GM23338 (cell line): ENCODE results near the gene ZNF200. TPM values are rescaled to one million over a fixed set of nuclear protein-coding genes. Genes with fewer than 3 reads are reported as not detected.

ENCODE experiments used
- ATAC-seq: fragments of 200-7000 bp; cut with Tn5 transposase; 3 replicates; pipeline ENCODE4 v1.9.1; 2020
- DNase-seq: peaks from one replicate; pipeline ENCODE4 v3.0.0-alpha.2; 2015; ENCODE audit warnings: low spot score
- H2AFZ ChIP-seq: fragments of 200-600 bp; sonication (generic); 2 replicates; pipeline ENCODE4 v1.8.0; 2016; ENCODE audit warnings: antibody characterized with exemption, mild to moderate bottlenecking, moderate library complexity
- H3F3A ChIP-seq: fragments of 200-600 bp; sonication (generic); replicated peaks from 2 replicates; pipeline ENCODE4 v1.8.0; 2017; ENCODE audit warnings: antibody characterized with exemption, mixed run types, low read depth
- H3K27ac ChIP-seq: fragments of 200-600 bp; sonication (generic); 2 replicates; pipeline ENCODE4 v1.6.1; 2016; ENCODE audit warnings: low read depth
- H3K27me3 ChIP-seq: fragments of 200-600 bp; sonication (generic); 2 replicates; pipeline ENCODE4 v1.8.0; 2016; ENCODE audit warnings: mild to moderate bottlenecking, mixed run types, moderate library complexity; ENCODE audit not compliant: insufficient read depth
- H3K36me3 ChIP-seq: fragments of 200-600 bp; sonication (generic); 2 replicates; pipeline ENCODE4 v1.8.0; 2016; ENCODE audit warnings: mild to moderate bottlenecking; ENCODE audit not compliant: insufficient read depth
- H3K4me1 ChIP-seq: fragments of 200-600 bp; sonication (generic); 2 replicates; pipeline ENCODE4 v1.8.0; 2016; ENCODE audit warnings: mild to moderate bottlenecking, moderate library complexity; ENCODE audit not compliant: insufficient read depth
- H3K4me2 ChIP-seq: fragments of 200-600 bp; sonication (generic); 2 replicates; pipeline ENCODE4 v1.7.1; 2017; ENCODE audit warnings: mixed run types
- H3K4me3 ChIP-seq: fragments of 200-600 bp; sonication (generic); 2 replicates; pipeline ENCODE4 v1.6.1; 2016; ENCODE audit warnings: mixed run types
- H3K79me2 ChIP-seq: fragments of 200-600 bp; sonication (generic); replicated peaks from 2 replicates; pipeline ENCODE4 v1.8.0; 2017; ENCODE audit warnings: mild to moderate bottlenecking; ENCODE audit not compliant: insufficient read depth
- H3K9me2 ChIP-seq: fragments of 200-600 bp; sonication (generic); 2 replicates; pipeline ENCODE4 v1.8.0; 2017; ENCODE audit not compliant: insufficient read depth
- H4K20me1 ChIP-seq: fragments of 200-600 bp; sonication (generic); replicated peaks from 2 replicates; pipeline ENCODE4 v1.8.0; 2017; ENCODE audit warnings: mild to moderate bottlenecking; ENCODE audit not compliant: insufficient read depth
- H3K27ac Mint-ChIP-seq: 2 replicates; pipeline ENCODE4 v1.8.0; 2020; ENCODE audit warnings: inconsistent platforms, mild to moderate bottlenecking, moderate library complexity, mixed read lengths
- H3K27me3 Mint-ChIP-seq: 3 replicates; pipeline ENCODE4 v1.8.0; 2022; ENCODE audit warnings: low read depth, mild to moderate bottlenecking, moderate library complexity, mixed read lengths, inconsistent platforms; ENCODE audit not compliant: insufficient read depth, poor library complexity
- H3K36me3 Mint-ChIP-seq: 3 replicates; pipeline ENCODE4 v1.8.0; 2021; ENCODE audit warnings: low read depth, mild to moderate bottlenecking, inconsistent platforms, moderate library complexity, mixed read lengths
- H3K4me1 Mint-ChIP-seq: 3 replicates; pipeline ENCODE4 v1.8.0; 2020; ENCODE audit warnings: mild to moderate bottlenecking, inconsistent platforms, mixed read lengths
- H3K4me3 Mint-ChIP-seq: 3 replicates; pipeline ENCODE4 v1.8.0; 2021; ENCODE audit warnings: moderate library complexity, mild to moderate bottlenecking, inconsistent platforms, mixed read lengths
- H3K9me3 Mint-ChIP-seq: 3 replicates; pipeline ENCODE4 v1.8.0; 2020; ENCODE audit warnings: moderate library complexity, mild to moderate bottlenecking, inconsistent platforms, mixed read lengths
- CREB1 ChIP-seq: fragments of 250-450 bp; sonication (Bioruptor Pico); IDR thresholded peaks from 2 replicates; pipeline ENCODE4 v1.5.0; 2020; ENCODE audit warnings: low read depth, mild to moderate bottlenecking, moderate library complexity
- EZH2 ChIP-seq: fragments of 200-600 bp; sonication (generic); IDR thresholded peaks from one replicate; pipeline ENCODE4 v1.8.0; 2017; ENCODE audit warnings: antibody characterized with exemption, mild to moderate bottlenecking, low read depth; ENCODE audit not compliant: unreplicated experiment
- JUNB ChIP-seq: IDR thresholded peaks from one replicate; pipeline ENCODE4 v1.6.1; 2016; ENCODE audit warnings: antibody characterized with exemption; ENCODE audit not compliant: unreplicated experiment
- POLR2AphosphoS5 ChIP-seq: IDR thresholded peaks from 2 replicates; pipeline ENCODE4 v1.6.1; 2016; ENCODE audit warnings: antibody characterized with exemption, low read depth
- ZNF114 ChIP-seq: fragments of 250-450 bp; sonication (Bioruptor Pico); IDR thresholded peaks from 2 replicates; pipeline ENCODE4 v1.5.0; 2020; ENCODE audit warnings: mild to moderate bottlenecking, moderate library complexity
- ZNF331 ChIP-seq: fragments of 250-450 bp; sonication (Bioruptor Pico); IDR thresholded peaks from 2 replicates; pipeline ENCODE4 v1.5.0; 2020; ENCODE audit warnings: low read depth, mild to moderate bottlenecking, moderate library complexity
- long read RNA-seq: library from polyadenylated mRNA; unstranded; transcript quantifications from one replicate; pipeline ENCODE4 v2.0.0, GENCODE V29; 2020; ENCODE audit not compliant: unreplicated experiment
- polyA plus RNA-seq: library from polyadenylated mRNA; unstranded; fragments of >200 nt; fragmentation: Nextera tagmentation; extraction: Ambion mirVana; gene quantifications from 2 replicates; pipeline ENCODE4 v1.2.1, GENCODE V29; 2016
- total RNA-seq: library from RNA; depleted of rRNA; stranded (reverse); fragments of >200 nt; shearing (Covaris generic); gene quantifications from 2 replicates; pipeline ENCODE4 v1.2.3, GENCODE V29; 2014; rRNA removed
- TF ChIP-seq, protein P1 (sequence below): IDR thresholded peaks from 2 replicates; pipeline ENCODE4 v1.6.1; 2016; ENCODE audit warnings: antibody characterized with exemption
- TF ChIP-seq, protein P2 (sequence below): fragments of 250-450 bp; sonication (Bioruptor Pico); IDR thresholded peaks from 2 replicates; pipeline ENCODE4 v1.5.0; 2020; ENCODE audit warnings: mild to moderate bottlenecking, moderate library complexity

ZNF200 gene, protein sequence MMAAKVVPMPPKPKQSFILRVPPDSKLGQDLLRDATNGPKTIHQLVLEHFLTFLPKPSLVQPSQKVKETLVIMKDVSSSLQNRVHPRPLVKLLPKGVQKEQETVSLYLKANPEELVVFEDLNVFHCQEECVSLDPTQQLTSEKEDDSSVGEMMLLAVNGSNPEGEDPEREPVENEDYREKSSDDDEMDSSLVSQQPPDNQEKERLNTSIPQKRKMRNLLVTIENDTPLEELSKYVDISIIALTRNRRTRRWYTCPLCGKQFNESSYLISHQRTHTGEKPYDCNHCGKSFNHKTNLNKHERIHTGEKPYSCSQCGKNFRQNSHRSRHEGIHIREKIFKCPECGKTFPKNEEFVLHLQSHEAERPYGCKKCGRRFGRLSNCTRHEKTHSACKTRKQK
- total RNA-seq (9.7 and 12.5 TPM in 2 replicates), polyA plus RNA-seq (8.0 and 9.2 TPM in 2 replicates)
- long read RNA-seq, partial matches to known transcripts = 0 of 2 reads
- long read RNA-seq, other reads (novel, unspliced or antisense) = 0 of 2 reads

DNA sequence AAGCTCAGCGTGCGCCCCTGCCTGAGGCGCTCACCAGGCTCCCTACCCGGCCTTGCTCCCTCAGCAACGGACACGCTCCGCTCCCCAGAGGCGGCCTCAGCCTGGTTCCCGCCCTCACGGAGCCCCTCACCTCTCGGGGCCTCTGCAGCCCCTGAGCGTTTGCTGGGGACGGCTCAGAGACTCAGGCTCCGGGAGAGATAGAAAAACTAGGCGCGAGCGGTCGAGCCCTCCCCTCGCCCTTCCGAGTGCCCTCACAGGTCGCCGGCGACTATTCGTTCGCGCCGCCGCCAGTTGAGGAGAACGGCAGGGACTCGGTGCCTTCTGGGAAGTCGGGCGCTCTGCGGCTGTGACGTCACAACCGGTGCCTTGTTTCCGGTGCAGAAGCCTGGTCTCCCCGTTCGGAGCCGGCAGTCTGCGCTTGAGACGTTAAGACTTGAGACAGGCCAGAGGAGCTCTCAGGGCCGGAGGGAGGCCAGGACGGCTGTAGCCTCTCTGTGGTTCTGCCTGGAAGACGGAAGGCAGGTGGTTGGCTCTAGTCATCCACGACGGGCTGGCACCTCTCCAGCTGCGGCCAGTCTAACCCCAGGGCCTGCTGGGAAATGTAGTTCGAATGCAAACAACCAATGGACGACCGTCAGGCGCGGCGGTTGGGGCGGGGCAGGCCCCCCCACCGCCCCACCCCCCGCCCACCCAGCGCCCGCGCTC is at the start of gene ZNF200:
Gene ZNF200 (minus strand): TSS at position 302 of the 705 bp plus-strand sequence. CDS start 1,403 bp downstream, outside the sequence.
- peaks cover 8% of the 10 kb centered on the region for H3K4me1 Mint-ChIP-seq
- peak within 1 kb of the TSS; percentile 76 for H3K27ac Mint-ChIP-seq
- H3K4me2 ChIP-seq = peak within 1 kb of the TSS; percentile 89
- no peaks in the 10 kb centered on the region for H3K27me3 ChIP-seq
- H3K36me3 Mint-ChIP-seq = peaks cover 51% of the 10 kb centered on the region
- peak within 1 kb of the TSS; percentile 99 for H3K4me3 ChIP-seq
- H3K4me1 ChIP-seq = no peaks in the 10 kb centered on the region
- DNase-seq (peak; percentile 98), ATAC-seq (peak; percentile 97)
- H2AFZ ChIP-seq = peak within 1 kb of the TSS; percentile 99
- peaks cover 50% of the 10 kb centered on the region for H3K9me3 Mint-ChIP-seq
- peaks cover 27% of the 10 kb centered on the region for H3K36me3 ChIP-seq
- peak within 1 kb of the TSS; percentile 87 for H3K4me3 Mint-ChIP-seq
- TF ChIP-seq JUNB (no peak), ZNF114 (CRISPR knock-in tag) (no peak), CREB1 (CRISPR knock-in tag) (peak; percentile 99), EZH2 (no peak), ZNF331 (no peak), POLR2AphosphoS5 (peak; percentile 83)
- TF ChIP-seq, protein P1, sequence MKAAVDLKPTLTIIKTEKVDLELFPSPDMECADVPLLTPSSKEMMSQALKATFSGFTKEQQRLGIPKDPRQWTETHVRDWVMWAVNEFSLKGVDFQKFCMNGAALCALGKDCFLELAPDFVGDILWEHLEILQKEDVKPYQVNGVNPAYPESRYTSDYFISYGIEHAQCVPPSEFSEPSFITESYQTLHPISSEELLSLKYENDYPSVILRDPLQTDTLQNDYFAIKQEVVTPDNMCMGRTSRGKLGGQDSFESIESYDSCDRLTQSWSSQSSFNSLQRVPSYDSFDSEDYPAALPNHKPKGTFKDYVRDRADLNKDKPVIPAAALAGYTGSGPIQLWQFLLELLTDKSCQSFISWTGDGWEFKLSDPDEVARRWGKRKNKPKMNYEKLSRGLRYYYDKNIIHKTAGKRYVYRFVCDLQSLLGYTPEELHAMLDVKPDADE = peak; percentile 90
- TF ChIP-seq, protein P2, sequence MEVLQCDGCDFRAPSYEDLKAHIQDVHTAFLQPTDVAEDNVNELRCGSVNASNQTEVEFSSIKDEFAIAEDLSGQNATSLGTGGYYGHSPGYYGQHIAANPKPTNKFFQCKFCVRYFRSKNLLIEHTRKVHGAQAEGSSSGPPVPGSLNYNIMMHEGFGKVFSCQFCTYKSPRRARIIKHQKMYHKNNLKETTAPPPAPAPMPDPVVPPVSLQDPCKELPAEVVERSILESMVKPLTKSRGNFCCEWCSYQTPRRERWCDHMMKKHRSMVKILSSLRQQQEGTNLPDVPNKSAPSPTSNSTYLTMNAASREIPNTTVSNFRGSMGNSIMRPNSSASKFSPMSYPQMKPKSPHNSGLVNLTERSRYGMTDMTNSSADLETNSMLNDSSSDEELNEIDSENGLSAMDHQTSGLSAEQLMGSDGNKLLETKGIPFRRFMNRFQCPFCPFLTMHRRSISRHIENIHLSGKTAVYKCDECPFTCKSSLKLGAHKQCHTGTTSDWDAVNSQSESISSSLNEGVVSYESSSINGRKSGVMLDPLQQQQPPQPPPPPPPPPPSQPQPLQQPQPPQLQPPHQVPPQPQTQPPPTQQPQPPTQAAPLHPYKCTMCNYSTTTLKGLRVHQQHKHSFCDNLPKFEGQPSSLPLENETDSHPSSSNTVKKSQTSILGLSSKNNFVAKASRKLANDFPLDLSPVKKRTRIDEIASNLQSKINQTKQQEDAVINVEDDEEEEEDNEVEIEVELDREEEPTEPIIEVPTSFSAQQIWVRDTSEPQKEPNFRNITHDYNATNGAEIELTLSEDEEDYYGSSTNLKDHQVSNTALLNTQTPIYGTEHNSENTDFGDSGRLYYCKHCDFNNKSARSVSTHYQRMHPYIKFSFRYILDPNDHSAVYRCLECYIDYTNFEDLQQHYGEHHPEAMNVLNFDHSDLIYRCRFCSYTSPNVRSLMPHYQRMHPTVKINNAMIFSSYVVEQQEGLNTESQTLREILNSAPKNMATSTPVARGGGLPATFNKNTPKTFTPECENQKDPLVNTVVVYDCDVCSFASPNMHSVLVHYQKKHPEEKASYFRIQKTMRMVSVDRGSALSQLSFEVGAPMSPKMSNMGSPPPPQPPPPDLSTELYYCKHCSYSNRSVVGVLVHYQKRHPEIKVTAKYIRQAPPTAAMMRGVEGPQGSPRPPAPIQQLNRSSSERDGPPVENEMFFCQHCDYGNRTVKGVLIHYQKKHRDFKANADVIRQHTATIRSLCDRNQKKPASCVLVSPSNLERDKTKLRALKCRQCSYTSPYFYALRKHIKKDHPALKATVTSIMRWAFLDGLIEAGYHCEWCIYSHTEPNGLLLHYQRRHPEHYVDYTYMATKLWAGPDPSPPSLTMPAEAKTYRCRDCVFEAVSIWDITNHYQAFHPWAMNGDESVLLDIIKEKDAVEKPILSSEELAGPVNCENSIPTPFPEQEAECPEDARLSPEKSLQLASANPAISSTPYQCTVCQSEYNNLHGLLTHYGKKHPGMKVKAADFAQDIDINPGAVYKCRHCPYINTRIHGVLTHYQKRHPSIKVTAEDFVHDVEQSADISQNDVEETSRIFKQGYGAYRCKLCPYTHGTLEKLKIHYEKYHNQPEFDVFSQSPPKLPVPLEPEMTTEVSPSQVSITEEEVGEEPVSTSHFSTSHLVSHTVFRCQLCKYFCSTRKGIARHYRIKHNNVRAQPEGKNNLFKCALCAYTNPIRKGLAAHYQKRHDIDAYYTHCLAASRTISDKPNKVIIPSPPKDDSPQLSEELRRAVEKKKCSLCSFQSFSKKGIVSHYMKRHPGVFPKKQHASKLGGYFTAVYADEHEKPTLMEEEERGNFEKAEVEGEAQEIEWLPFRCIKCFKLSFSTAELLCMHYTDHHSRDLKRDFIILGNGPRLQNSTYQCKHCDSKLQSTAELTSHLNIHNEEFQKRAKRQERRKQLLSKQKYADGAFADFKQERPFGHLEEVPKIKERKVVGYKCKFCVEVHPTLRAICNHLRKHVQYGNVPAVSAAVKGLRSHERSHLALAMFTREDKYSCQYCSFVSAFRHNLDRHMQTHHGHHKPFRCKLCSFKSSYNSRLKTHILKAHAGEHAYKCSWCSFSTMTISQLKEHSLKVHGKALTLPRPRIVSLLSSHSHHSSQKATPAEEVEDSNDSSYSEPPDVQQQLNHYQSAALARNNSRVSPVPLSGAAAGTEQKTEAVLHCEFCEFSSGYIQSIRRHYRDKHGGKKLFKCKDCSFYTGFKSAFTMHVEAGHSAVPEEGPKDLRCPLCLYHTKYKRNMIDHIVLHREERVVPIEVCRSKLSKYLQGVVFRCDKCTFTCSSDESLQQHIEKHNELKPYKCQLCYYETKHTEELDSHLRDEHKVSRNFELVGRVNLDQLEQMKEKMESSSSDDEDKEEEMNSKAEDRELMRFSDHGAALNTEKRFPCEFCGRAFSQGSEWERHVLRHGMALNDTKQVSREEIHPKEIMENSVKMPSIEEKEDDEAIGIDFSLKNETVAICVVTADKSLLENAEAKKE (CRISPR knock-in tag) = no peak
- H3K9me2 ChIP-seq = peaks cover 10% of the 10 kb centered on the region; the same call in 1 of the 2 replicates
- H3K27ac ChIP-seq = peak within 1 kb of the TSS; percentile 79
- H4K20me1 ChIP-seq = no peaks in the 10 kb centered on the region
- H3K27me3 Mint-ChIP-seq = peaks cover 12% of the 10 kb centered on the region
- H3K79me2 ChIP-seq = no peaks in the 10 kb centered on the region; the same call in 1 of the 2 replicates
- H3F3A ChIP-seq = peaks cover 10% of the 10 kb centered on the region
